GM12864 (cell line): ENCODE results near the gene TRAPPC10.

Experiments used
- DNase-seq: peaks from one replicate; pipeline ENCODE4 v3.0.0-alpha.2; 2011; ENCODE audit warnings: low read depth
- H3K4me3 ChIP-seq: 2 replicates; pipeline ENCODE4 v1.5.1; 2011; ENCODE audit warnings: mild to moderate bottlenecking, low read depth, low read length, control low read depth
- CTCF ChIP-seq: IDR thresholded peaks from 2 replicates; pipeline ENCODE4 v1.5.1; 2011; ENCODE audit warnings: low read depth, mild to moderate bottlenecking, moderate library complexity, low read length, control low read depth, inconsistent platforms; ENCODE audit errors: missing control alignments

Gene TRAPPC10

GRCh38 chr21:44049182-44049581 is 37.1 kb downstream of the TRAPPC10 start:
- DNase-seq: no peak
- no peak for TF ChIP-seq CTCF
- no peak overlapping the region for H3K4me3 ChIP-seq

GRCh38 chr21:44049606-44050005 is 37.5 kb downstream of the TRAPPC10 start:
- no peak for TF ChIP-seq CTCF
- no peak overlapping the region for H3K4me3 ChIP-seq
- no peak for DNase-seq

- H3K4me3 ChIP-seq: no peak overlapping the region
- DNase-seq: no peak
Observed at GRCh38 chr21:44050276-44050675, 38.2 kb downstream of the TRAPPC10 start.

GRCh38 chr21:44051462-44051941 is 39.4 kb downstream of the TRAPPC10 start:
- TF ChIP-seq CTCF: no peak

More at GRCh38 chr21:44050276-44050675, 38.2 kb downstream of the TRAPPC10 start:
- TF ChIP-seq CTCF: no peak

GRCh38 chr21:44052071-44052829 is 40.1 kb downstream of the TRAPPC10 start:
- DNase-seq: no peak
- no peak for TF ChIP-seq CTCF
- no peak overlapping the region for H3K4me3 ChIP-seq

More at GRCh38 chr21:44051462-44051941, 39.4 kb downstream of the TRAPPC10 start:
- DNase-seq: peak; percentile 27
- H3K4me3 ChIP-seq: no peak overlapping the region

GRCh38 chr21:44052830-44053226 is 40.7 kb downstream of the TRAPPC10 start:
- H3K4me3 ChIP-seq: no peak overlapping the region
- TF ChIP-seq CTCF: no peak
- DNase-seq: no peak

GRCh38 chr21:44053567-44053966 is 41.5 kb downstream of the TRAPPC10 start:
- no peak for TF ChIP-seq CTCF
- H3K4me3 ChIP-seq: no peak overlapping the region
- no peak for DNase-seq
